Measurements from ENCODE around the gene SNURF.

GRCh38 chr15:24955531-24955921 is 739 bp downstream of the SNURF start:
- TF ChIP-seq CTCF (conservative IDR thresholded peaks at IDR 0.05; ENCODE audit: low read depth, low read length) (no peak), POLR2A (IDR thresholded peaks at IDR 0.05; ENCODE audit: low read depth, low read length) (no peak)
